Esophagus squamous epithelium (tissue), 5 donors: Measurements from ENCODE around the gene DAP3. TPM values are rescaled to one million over a fixed set of nuclear protein-coding genes. Genes with fewer than 3 reads are reported as not detected.
"Not testable (repeated sequence)": the region's sequence is repeated elsewhere in the genome, so short reads cannot be mapped to it uniquely, and the experiment has no call there.

Source experiments
- DNase-seq: peaks from one replicate; lab custom pipeline; 2025; lab: John Stamatoyannopoulos, UW
- H3K27ac ChIP-seq, 4 donors: fragments of 200-600 bp; sonication (generic); one replicate each; pipeline ENCODE4 v1.5.1; 2016 to 2019; ENCODE audit warnings: mild to moderate bottlenecking in 1 of 4
- H3K27me3 ChIP-seq, 4 donors: fragments of 200-600 bp; sonication (generic); 1 replicate in 3 of 4; 2 replicates in 1 of 4; pipeline versions ENCODE4 v1.5.1 to v1.6.0; 2017 to 2021; ENCODE audit warnings: antibody characterized with exemption in 1 of 4
- H3K36me3 ChIP-seq, 3 donors: fragments of 200-600 bp; sonication (generic); one replicate each; pipeline ENCODE4 v1.5.1; 2016 to 2019
- H3K4me1 ChIP-seq, 3 donors: fragments of 200-600 bp; sonication (generic); one replicate each; pipeline ENCODE4 v1.5.1; 2017 to 2019
- H3K4me3 ChIP-seq, 4 donors: fragments of 200-600 bp; sonication (generic); 1 replicate in 3 of 4; 2 replicates in 1 of 4; pipeline ENCODE4 v1.5.1; 2016 to 2019; ENCODE audit warnings: mild to moderate bottlenecking in 2 of 4, moderate library complexity in 1 of 4
- H3K9me3 ChIP-seq, 3 donors: fragments of 200-600 bp; sonication (generic); one replicate each; pipeline ENCODE4 v1.5.1; 2016 to 2019
- CTCF ChIP-seq, 6 experiments: fragments of 450-650 bp in 4 of 6; fragments of 200-600 bp in 2 of 6; sonication (generic) in 2 of 6; IDR thresholded peaks; one replicate each; pipeline ENCODE4 v1.5.1; 2016 to 2019; ENCODE audit warnings: antibody characterized with exemption in 6 of 6, mild to moderate bottlenecking in 4 of 6, moderate library complexity in 4 of 6
- POLR2A ChIP-seq, 4 donors: fragments of 450-650 bp; IDR thresholded peaks; one replicate each; pipeline ENCODE4 v1.6.1; 2017; ENCODE audit warnings: antibody characterized with exemption in 4 of 4, mild to moderate bottlenecking in 4 of 4, moderate library complexity in 3 of 4
- WGBS, 2 donors: methylation state at CpG; one replicate each; pipeline ENCODE4 v1.1.5; 2018; 5-methylcytosine and 5-hydroxymethylcytosine counted together
- intact Hi-C: fragments of 100-400 bp; cut with DNase I; formaldehyde crosslinking; loops from one replicate; pipeline ENCODE4 v1.15.0; 2022
- total RNA-seq, 4 donors: library from RNA; depleted of rRNA; stranded (reverse); fragments of >200 nt; gene quantifications; one replicate each; pipeline ENCODE4 v1.1.0, GENCODE V29; 2016
- donor health status: DM: yes; HTN: yes; CAD: no.

DAP3 gene
- total RNA-seq, 4 donors from 2014 or later = 59.9 to 144 (median 78.5) TPM

GRCh38 chr1:155745284-155746228 is 56.7 kb downstream of the DAP3 start:
- intact Hi-C loops, H3K27me3 ChIP-seq, H3K9me3 ChIP-seq, H3K4me1 ChIP-seq: not testable (repeated sequence)
- peaks cover 0 to 23% (median 0%) of the 10 kb centered on the region in 3 donors for H3K36me3 ChIP-seq
- WGBS, 2 donors = 0% methylated on average over 9 to 27 of the region's 77 CpGs
- peak; percentile 81 for DNase-seq
- TF ChIP-seq CTCF (IDR thresholded peaks at IDR 0.05) = peak in 1 of 6 experiments; percentile 6
- peak in 3 of 4 donors; percentile 11 to 52 (median 35) for TF ChIP-seq POLR2A (IDR thresholded peaks at IDR 0.05)
- peak overlapping the region; percentile 70 to 87 (median 78) for H3K27ac ChIP-seq
- peak overlapping the region; percentile 55 to 81 (median 64) for H3K4me3 ChIP-seq

GRCh38 chr1:155747586-155747985 is 58.7 kb downstream of the DAP3 start:
- intact Hi-C loops, H3K27ac ChIP-seq, H3K27me3 ChIP-seq, H3K4me1 ChIP-seq, DNase-seq, H3K4me3 ChIP-seq, H3K9me3 ChIP-seq: not testable (repeated sequence)
- peaks cover 0 to 42% (median 2%) of the 10 kb centered on the region in 3 donors for H3K36me3 ChIP-seq
- 79 to 90% methylated on average over 6 to 10 of the region's 12 CpGs for WGBS, 2 donors

GRCh38 chr1:155748141-155748540 is 59.2 kb downstream of the DAP3 start:
- H3K4me3 ChIP-seq, DNase-seq, H3K27ac ChIP-seq, H3K4me1 ChIP-seq, H3K27me3 ChIP-seq, H3K9me3 ChIP-seq, intact Hi-C loops: not testable (repeated sequence)
- peaks cover 4 to 48% (median 8%) of the 10 kb centered on the region in 3 donors for H3K36me3 ChIP-seq
- WGBS, 2 donors = 76 to 87% methylated on average over 2 to 5 of the region's 5 CpGs

GRCh38 chr1:155759017-155759416 is 70.1 kb downstream of the DAP3 start:
- DNase-seq, intact Hi-C loops, H3K9me3 ChIP-seq, H3K27me3 ChIP-seq, H3K27ac ChIP-seq, H3K4me3 ChIP-seq: not testable (repeated sequence)
- Histone ChIP-seq H3K4me1 (peaks cover 0 to 19% (median 0%) of the 10 kb centered on the region in 3 donors), H3K36me3 (peaks cover 17 to 94% (median 33%) of the 10 kb centered on the region in 3 donors)
- 80% methylated on average over 3 of the region's 3 CpGs; no CpG with 5 or more reads in 1 of the 2 donors for WGBS, 2 donors

GRCh38 chr1:155759966-155760630 is 71.2 kb downstream of the DAP3 start:
- 48 to 74% methylated on average over 4 of the region's 4 CpGs for WGBS, 2 donors
- H3K9me3 ChIP-seq = no peaks in the 10 kb centered on the region
- intact Hi-C loops = no loop called here
- H3K4me1 ChIP-seq = peaks cover 0 to 19% (median 0%) of the 10 kb centered on the region in 3 donors
- H3K4me3 ChIP-seq = no peak overlapping the region
- no peak for DNase-seq
- H3K27ac ChIP-seq = no peak overlapping the region
- TF ChIP-seq POLR2A (IDR thresholded peaks at IDR 0.05) = no peak
- TF ChIP-seq CTCF (IDR thresholded peaks at IDR 0.05) = no peak
- no peaks in the 10 kb centered on the region for H3K27me3 ChIP-seq
- peaks cover 17 to 94% (median 34%) of the 10 kb centered on the region in 3 donors for H3K36me3 ChIP-seq

- H3K36me3 ChIP-seq = peaks cover 17 to 94% (median 42%) of the 10 kb centered on the region in 3 donors
These were observed 72.0 kb downstream of the DAP3 start for GRCh38 chr1:155760751-155761475.

More at GRCh38 chr1:155760751-155761475, 72.0 kb downstream of the DAP3 start:
- Histone ChIP-seq H3K27ac (no peak overlapping the region), H3K27me3 (no peaks in the 10 kb centered on the region), H3K4me1 (peaks cover 0 to 19% (median 0%) of the 10 kb centered on the region in 3 donors), H3K9me3 (no peaks in the 10 kb centered on the region), H3K4me3 (no peak overlapping the region)
- WGBS, 2 donors = 70 to 77% methylated on average over 2 of the region's 2 CpGs
- TF ChIP-seq CTCF (IDR thresholded peaks at IDR 0.05) = no peak
- no peak for TF ChIP-seq POLR2A (IDR thresholded peaks at IDR 0.05)
- intact Hi-C loops = no loop called here
- no peak for DNase-seq
